ENCODE measurements around the gene MAOA. TPM values are rescaled to one million over a fixed set of nuclear protein-coding genes. Genes with fewer than 3 reads are reported as not detected.

Gene MAOA
- total and polyA plus RNA-seq, 2 donors (not counting 3 experiments of a cell fraction or from before 2014, with no cell fraction given), result 12.6 to 23.5 TPM

- Histone ChIP-seq H3K9ac (replicated peaks; ENCODE audit: extremely low read depth, insufficient read depth, low read length) (no peak overlapping the region), H3K27ac (ENCODE audit: insufficient read depth, low read depth, low read length) (no peak overlapping the region), H3K27me3 (ENCODE audit: control insufficient read depth in 2 of 2, insufficient read depth in 2 of 2, low read length in 2 of 2) (no peaks in the 10 kb centered on the region), H3K9me1 (replicated peaks; ENCODE audit: control insufficient read depth, extremely low read depth, insufficient read depth, low read length) (no peaks in the 10 kb centered on the region), H3K4me3 (replicated peaks in 1 of 3; ENCODE audit: insufficient read depth in 1 of 3, low read depth in 1 of 3, low read length in 3 of 3) (no peak overlapping the region), H4K20me1 (replicated peaks; ENCODE audit: control insufficient read depth, extremely low read depth, insufficient read depth, low read length) (no peaks in the 10 kb centered on the region), H3K9me3 (replicated peaks; ENCODE audit: control insufficient read depth, insufficient read depth, low read length) (no peaks in the 10 kb centered on the region), H3K4me1 (ENCODE audit: control insufficient read depth, extremely low read depth, insufficient read depth, low read length) (no peaks in the 10 kb centered on the region), H3K79me2 (ENCODE audit: control insufficient read depth, insufficient read depth, low read length) (no peaks in the 10 kb centered on the region), H3K4me2 (ENCODE audit: insufficient read depth, low read length) (no peak overlapping the region), H3K36me3 (ENCODE audit: control insufficient read depth in 2 of 2, extremely low read depth in 1 of 2, insufficient read depth in 2 of 2, low read length in 2 of 2) (no peaks in the 10 kb centered on the region), H2AFZ (ENCODE audit: low read depth, low read length) (no peak overlapping the region)
- TF ChIP-seq MYC (IDR thresholded peaks at IDR 0.05; ENCODE audit: low read depth, low read length), result no peak
- dilution Hi-C loops (cut with MboI; ENCODE audit: extremely low pct_ligation_motif_present, low sequenced_read_pairs) (no loop called here), intact Hi-C loops (cut with micrococcal nuclease) (no loop called here)
- BruUV-seq (replicated peaks), result no TSS peak
- no peak for DNase-seq (ENCODE audit: low read depth, low spot score)
- POLR2A ChIA-PET, result no interaction called here
- CTCF ChIA-PET, result no interaction called here
- no peak for FAIRE-seq
Observed at GRCh38 chrX:43717161-43717560, 61.1 kb downstream of the MAOA start.

GRCh38 chrX:43718081-43718480, 62.0 kb downstream of the MAOA start:
- H4K20me1 ChIP-seq (replicated peaks; ENCODE audit: control insufficient read depth, extremely low read depth, insufficient read depth, low read length), result no peaks in the 10 kb centered on the region
- H3K79me2 ChIP-seq (ENCODE audit: control insufficient read depth, insufficient read depth, low read length), result no peaks in the 10 kb centered on the region
- dilution Hi-C loops (cut with MboI; ENCODE audit: extremely low pct_ligation_motif_present, low sequenced_read_pairs), result no loop called here
- no peak overlapping the region for H2AFZ ChIP-seq (ENCODE audit: low read depth, low read length)
- no peaks in the 10 kb centered on the region for H3K4me1 ChIP-seq (ENCODE audit: control insufficient read depth, extremely low read depth, insufficient read depth, low read length)
- no peak overlapping the region for H3K9ac ChIP-seq (replicated peaks; ENCODE audit: extremely low read depth, insufficient read depth, low read length)
- H3K27ac ChIP-seq (ENCODE audit: insufficient read depth, low read depth, low read length), result no peak overlapping the region
- ChIA-PET POLR2A (no interaction called here), CTCF (no interaction called here)
- H3K9me1 ChIP-seq (replicated peaks; ENCODE audit: control insufficient read depth, extremely low read depth, insufficient read depth, low read length), result no peaks in the 10 kb centered on the region
- TF ChIP-seq GATA2 (IDR thresholded peaks at IDR 0.05; ENCODE audit: insufficient read depth, insufficient read length, low read depth, low read length) (no peak), MAX (IDR thresholded peaks at IDR 0.05; ENCODE audit: insufficient read depth, insufficient read length) (no peak), MYC (IDR thresholded peaks at IDR 0.05; ENCODE audit: low read depth, low read length) (no peak), JUN (IDR thresholded peaks at IDR 0.05; ENCODE audit: borderline replicate concordance, insufficient read depth, insufficient read length, low read depth) (no peak), FOS (IDR thresholded peaks at IDR 0.05; ENCODE audit: borderline replicate concordance, insufficient read depth, low read length) (no peak), EZH2 (IDR thresholded peaks at IDR 0.05; ENCODE audit: borderline replicate concordance, low read depth, low read length, severe bottlenecking) (no peak), POLR2A (IDR thresholded peaks at IDR 0.05; ENCODE audit: low read depth, low read length) (no peak), POLR2AphosphoS5 (IDR thresholded peaks at IDR 0.05; ENCODE audit: insufficient read depth, low read depth, low read length) (no peak), CTCF (IDR thresholded peaks at IDR 0.05; ENCODE audit: extremely low read depth in 1 of 2, insufficient read depth in 1 of 2, low read depth in 1 of 2, low read length in 2 of 2) (no peak)
- intact Hi-C loops (cut with micrococcal nuclease), result no loop called here
- no peak overlapping the region for H3K4me2 ChIP-seq (ENCODE audit: insufficient read depth, low read length)
- H3K36me3 ChIP-seq (ENCODE audit: control insufficient read depth in 2 of 2, extremely low read depth in 1 of 2, insufficient read depth in 2 of 2, low read length in 2 of 2), result no peaks in the 10 kb centered on the region
- H3K27me3 ChIP-seq (ENCODE audit: control insufficient read depth in 2 of 2, insufficient read depth in 2 of 2, low read length in 2 of 2), result no peaks in the 10 kb centered on the region
- FAIRE-seq (no peak), DNase-seq (ENCODE audit: low read depth, low spot score) (no peak)
- H3K9me3 ChIP-seq (replicated peaks; ENCODE audit: control insufficient read depth, insufficient read depth, low read length), result no peaks in the 10 kb centered on the region
- no TSS peak for BruUV-seq (replicated peaks)
- no peak overlapping the region for H3K4me3 ChIP-seq (replicated peaks in 1 of 3; ENCODE audit: insufficient read depth in 1 of 3, low read depth in 1 of 3, low read length in 3 of 3)
